ENCODE measurements around the gene SH2D3C. TPM values are rescaled to one million over a fixed set of nuclear protein-coding genes. Genes with fewer than 3 reads are reported as not detected.

Gene SH2D3C
- polyA plus RNA-seq, 2 of the 4 experiments (the other 2 are of a cell fraction) = 0.06 TPM

GRCh38 chr9:127767909-127768331 lies 10.5 kb downstream of the SH2D3C start:
- no peaks in the 10 kb centered on the region for H3K9me3 ChIP-seq
- DNase-seq (ENCODE audit: low read depth in 1 of 2, low spot score in 1 of 2) = no peak
- POLR2A ChIA-PET = no interaction called here
- H3K4me1 ChIP-seq = peaks cover 4% of the 10 kb centered on the region; the same call in 1 of the 3 replicates
- CTCF ChIA-PET = interaction anchor here (1.3 to 15.5 kb wide), 7 partner anchors 16 to 357 kb away, joined by 3 to 157 read pairs (median 6); partner anchors contain the start of genes CDK9, SH2D3C and TOR2A
- H3K27ac ChIP-seq = no peak overlapping the region
- WGBS (ENCODE audit: missing lambda C conversion rate) = 43% methylated on average over 12 of the region's 13 CpGs
- TF ChIP-seq REST (IDR thresholded peaks at IDR 0.05) (no peak), MAX (IDR thresholded peaks at IDR 0.05) (no peak), HMGXB4 (CRISPR knock-in tag; IDR thresholded peaks at IDR 0.05; ENCODE audit: borderline replicate concordance) (no peak), TFCP2L1 (CRISPR knock-in tag; IDR thresholded peaks at IDR 0.05) (no peak), JUN (IDR thresholded peaks at IDR 0.05) (no peak), CBX8 (IDR thresholded peaks at IDR 0.05) (no peak), ZC3H11A (IDR thresholded peaks at IDR 0.05) (no peak), EHF (CRISPR knock-in tag; IDR thresholded peaks at IDR 0.05) (no peak), PBX3 (IDR thresholded peaks at IDR 0.05) (no peak), POLR2A (IDR thresholded peaks at IDR 0.05; ENCODE audit: low read length) (no peak), BHLHE40 (IDR thresholded peaks at IDR 0.05; ENCODE audit: low read depth, low read length) (no peak), CEBPB (IDR thresholded peaks at IDR 0.05) (no peak), RFX5 (IDR thresholded peaks at IDR 0.05) (no peak), MAFK (IDR thresholded peaks at IDR 0.05; ENCODE audit: partially characterized antibody) (no peak), CHD2 (IDR thresholded peaks at IDR 0.05; ENCODE audit: low read length, partially characterized antibody) (no peak)
- ATAC-seq = no peak
- no peak overlapping the region for H3K4me2 ChIP-seq
- no peak overlapping the region for H3K4me3 ChIP-seq
- FAIRE-seq = no peak

GRCh38 chr9:127767410-127767809 lies 11.1 kb downstream of the SH2D3C start:
- WGBS (ENCODE audit: missing lambda C conversion rate) = 62% methylated on average over 3 of the region's 3 CpGs
- TF ChIP-seq FOSB (CRISPR knock-in tag; IDR thresholded peaks at IDR 0.05) = no peak
- no peak for TF ChIP-seq MAFK (IDR thresholded peaks at IDR 0.05; ENCODE audit: partially characterized antibody)
- no peak for TF ChIP-seq POLR2AphosphoS2 (conservative IDR thresholded peaks at IDR 0.05; ENCODE audit: low read length)
- TF ChIP-seq MYC (IDR thresholded peaks at IDR 0.05; ENCODE audit: borderline replicate concordance, low read length) = no peak
- no peak for TF ChIP-seq CTCF (IDR thresholded peaks at IDR 0.05)
- ChIA-PET CTCF (interaction anchor here (1.3 to 15.5 kb wide), 7 partner anchors 16 to 357 kb away, joined by 3 to 157 read pairs (median 6); partner anchors contain the start of genes CDK9, SH2D3C and TOR2A), POLR2A (no interaction called here)
- peaks cover 4% of the 10 kb centered on the region; the same call in 1 of the 3 replicates for H3K4me1 ChIP-seq
- FAIRE-seq (no peak), ATAC-seq (no peak), DNase-seq (ENCODE audit: low read depth in 1 of 2, low spot score in 1 of 2) (no peak)
- no peak overlapping the region for H3K4me3 ChIP-seq
- no peak overlapping the region for H3K27ac ChIP-seq
- no peaks in the 10 kb centered on the region for H3K9me3 ChIP-seq
- H3K4me2 ChIP-seq = no peak overlapping the region

All from A549 (cell line).